ENCODE measurements around the gene AHI1.

AHI1 gene

DNA sequence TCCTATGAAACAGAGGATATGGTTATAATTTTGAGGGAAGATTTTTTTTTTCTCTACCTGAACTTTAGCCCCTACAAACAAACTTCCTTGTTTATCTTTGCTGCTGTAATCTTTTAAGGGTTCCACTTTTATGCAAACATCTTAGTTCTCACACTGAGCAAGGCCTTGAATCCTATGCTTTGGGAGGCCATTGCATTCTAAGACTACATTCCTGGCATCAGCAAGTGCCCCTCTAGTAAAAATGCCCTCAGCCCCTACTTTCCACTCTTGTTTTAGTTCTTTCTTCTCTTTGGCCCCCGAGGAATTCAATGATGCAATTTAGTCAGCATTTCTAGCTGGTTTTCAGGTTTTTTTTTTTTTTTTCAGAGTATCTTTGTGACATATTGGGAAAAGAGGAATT is 8.1 kb upstream of the AHI1 start:
- H2BK5ac ChIP-seq (ENCODE audit: low read depth, low read length, poor library complexity, severe bottlenecking): no peak overlapping the region
- H3K9me3 ChIP-seq (ENCODE audit: control insufficient read depth, low read length): no peaks in the 10 kb centered on the region
- no peak overlapping the region for H2BK12ac ChIP-seq (ENCODE audit: low read length in 2 of 2)
- no peak overlapping the region for H3K4me3 ChIP-seq (ENCODE audit: insufficient read depth in 1 of 2, low read depth in 1 of 2, low read length in 2 of 2)
- no peak overlapping the region for H3K27ac ChIP-seq (ENCODE audit: low read length, poor library complexity, severe bottlenecking)
- H3K9ac ChIP-seq (ENCODE audit: low read length): peak overlapping the region; percentile 58
- H3K4me1 ChIP-seq (ENCODE audit: control insufficient read depth, insufficient read depth, low read depth, low read length): no peaks in the 10 kb centered on the region
- no peak overlapping the region for H3K23ac ChIP-seq (ENCODE audit: low read length in 2 of 2)
- no peak overlapping the region for H3K14ac ChIP-seq (ENCODE audit: low read length in 2 of 2)
- peaks cover 3% of the 10 kb centered on the region for H3K79me1 ChIP-seq (replicated peaks; ENCODE audit: low read length, poor library complexity, severe bottlenecking)
- no peak overlapping the region for H2BK15ac ChIP-seq (ENCODE audit: low read depth, poor library complexity, severe bottlenecking)
- DNase-seq: no peak
- H3K4ac ChIP-seq (ENCODE audit: low read depth in 1 of 2, low read length in 2 of 2): no peak overlapping the region
- H2AFZ ChIP-seq (ENCODE audit: low read depth, low read length): no peak overlapping the region
- H3K18ac ChIP-seq (ENCODE audit: low read depth in 1 of 2, low read length in 2 of 2): no peak overlapping the region
- no peaks in the 10 kb centered on the region for H3K36me3 ChIP-seq (ENCODE audit: control insufficient read depth in 1 of 2, insufficient read depth in 2 of 2, low read depth in 1 of 2, low read length in 2 of 2)
- H3K27me3 ChIP-seq (ENCODE audit: control insufficient read depth in 1 of 2, insufficient read depth in 1 of 2, low read length in 2 of 2): no peaks in the 10 kb centered on the region
- H2AK5ac ChIP-seq (ENCODE audit: low read length, severe bottlenecking): no peak overlapping the region
- H4K8ac ChIP-seq (ENCODE audit: low read length): no peak overlapping the region
- 89% methylated on average over 1 of the region's 1 CpG for WGBS
- peak overlapping the region; percentile 6 for H3K4me2 ChIP-seq (ENCODE audit: low read length, poor library complexity, severe bottlenecking)
- H4K91ac ChIP-seq (ENCODE audit: low read length): no peak overlapping the region
- H2BK120ac ChIP-seq (ENCODE audit: low read depth, low read length): no peak overlapping the region

DNA sequence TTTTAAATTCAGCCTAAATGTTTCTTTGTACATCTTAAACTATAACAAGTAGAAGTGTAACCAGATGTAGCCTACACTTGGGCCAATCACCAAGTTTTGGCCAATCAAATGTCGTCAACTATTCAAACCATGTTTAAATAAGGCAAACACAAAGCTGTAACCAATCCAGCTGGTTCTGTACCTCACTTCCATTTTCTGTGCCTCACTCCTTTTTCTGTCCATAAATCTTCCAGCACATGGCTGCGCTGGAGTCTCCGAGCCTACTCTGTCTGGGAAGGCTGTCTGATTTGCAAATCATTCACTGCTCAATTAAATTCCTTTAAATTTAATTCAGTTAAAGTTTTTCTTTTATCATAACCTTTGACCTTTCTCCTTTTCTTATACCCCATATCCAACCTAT is 7.7 kb upstream of the AHI1 start:
- H3K4ac ChIP-seq (ENCODE audit: low read depth in 1 of 2, low read length in 2 of 2): no peak overlapping the region
- H3K18ac ChIP-seq (ENCODE audit: low read depth in 1 of 2, low read length in 2 of 2): no peak overlapping the region
- H3K36me3 ChIP-seq (ENCODE audit: control insufficient read depth in 1 of 2, insufficient read depth in 2 of 2, low read depth in 1 of 2, low read length in 2 of 2): no peaks in the 10 kb centered on the region
- H3K4me1 ChIP-seq (ENCODE audit: control insufficient read depth, insufficient read depth, low read depth, low read length): no peaks in the 10 kb centered on the region
- no peaks in the 10 kb centered on the region for H3K9me3 ChIP-seq (ENCODE audit: control insufficient read depth, low read length)
- H2BK12ac ChIP-seq (ENCODE audit: low read length in 2 of 2): no peak overlapping the region
- no peak overlapping the region for H3K4me2 ChIP-seq (ENCODE audit: low read length, poor library complexity, severe bottlenecking)
- H4K91ac ChIP-seq (ENCODE audit: low read length): no peak overlapping the region
- H3K27ac ChIP-seq (ENCODE audit: low read length, poor library complexity, severe bottlenecking): no peak overlapping the region
- peaks cover 3% of the 10 kb centered on the region for H3K79me1 ChIP-seq (replicated peaks; ENCODE audit: low read length, poor library complexity, severe bottlenecking)
- H2BK15ac ChIP-seq (ENCODE audit: low read depth, poor library complexity, severe bottlenecking): no peak overlapping the region
- no peak overlapping the region for H2BK5ac ChIP-seq (ENCODE audit: low read depth, low read length, poor library complexity, severe bottlenecking)
- no peak for DNase-seq
- no peaks in the 10 kb centered on the region for H3K27me3 ChIP-seq (ENCODE audit: control insufficient read depth in 1 of 2, insufficient read depth in 1 of 2, low read length in 2 of 2)
- no peak overlapping the region for H3K14ac ChIP-seq (ENCODE audit: low read length in 2 of 2)
- H2AFZ ChIP-seq (ENCODE audit: low read depth, low read length): no peak overlapping the region
- H2BK120ac ChIP-seq (ENCODE audit: low read depth, low read length): no peak overlapping the region
- no peak overlapping the region for H3K4me3 ChIP-seq (ENCODE audit: insufficient read depth in 1 of 2, low read depth in 1 of 2, low read length in 2 of 2)
- H3K9ac ChIP-seq (ENCODE audit: low read length): no peak overlapping the region
- 95% methylated on average over 3 of the region's 3 CpGs for WGBS
- no peak overlapping the region for H4K8ac ChIP-seq (ENCODE audit: low read length)
- no peak overlapping the region for H2AK5ac ChIP-seq (ENCODE audit: low read length, severe bottlenecking)
- no peak overlapping the region for H3K23ac ChIP-seq (ENCODE audit: low read length in 2 of 2)

DNA sequence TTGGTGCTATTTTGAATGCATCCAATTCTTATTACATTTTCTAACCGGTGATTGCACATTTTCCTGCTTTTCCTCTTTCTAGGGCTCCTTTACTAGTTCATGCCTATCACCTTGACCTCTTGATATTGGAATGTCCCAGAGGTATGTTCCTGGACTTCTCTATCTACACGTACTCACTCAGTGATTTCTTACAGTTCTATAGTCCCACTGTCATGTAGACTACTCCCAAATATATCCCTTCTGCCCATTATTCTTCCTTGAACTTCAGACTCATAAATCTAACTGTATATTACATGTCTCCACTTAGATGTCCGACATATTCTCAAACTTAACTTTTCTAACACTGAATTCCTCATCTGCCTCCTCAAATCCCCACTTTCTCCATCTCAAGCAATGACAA is 7.2 kb upstream of the AHI1 start:
- no peak overlapping the region for H2BK12ac ChIP-seq (ENCODE audit: low read length in 2 of 2)
- no peak overlapping the region for H3K4me2 ChIP-seq (ENCODE audit: low read length, poor library complexity, severe bottlenecking)
- H3K79me1 ChIP-seq (replicated peaks; ENCODE audit: low read length, poor library complexity, severe bottlenecking): peaks cover 3% of the 10 kb centered on the region
- H3K14ac ChIP-seq (ENCODE audit: low read length in 2 of 2): no peak overlapping the region
- no peak overlapping the region for H4K91ac ChIP-seq (ENCODE audit: low read length)
- no peak overlapping the region for H2BK15ac ChIP-seq (ENCODE audit: low read depth, poor library complexity, severe bottlenecking)
- H2AFZ ChIP-seq (ENCODE audit: low read depth, low read length): no peak overlapping the region
- H2AK5ac ChIP-seq (ENCODE audit: low read length, severe bottlenecking): no peak overlapping the region
- H3K27ac ChIP-seq (ENCODE audit: low read length, poor library complexity, severe bottlenecking): no peak overlapping the region
- DNase-seq: no peak
- no peak overlapping the region for H2BK120ac ChIP-seq (ENCODE audit: low read depth, low read length)
- H3K23ac ChIP-seq (ENCODE audit: low read length in 2 of 2): no peak overlapping the region
- no peaks in the 10 kb centered on the region for H3K9me3 ChIP-seq (ENCODE audit: control insufficient read depth, low read length)
- no peaks in the 10 kb centered on the region for H3K4me1 ChIP-seq (ENCODE audit: control insufficient read depth, insufficient read depth, low read depth, low read length)
- H3K4ac ChIP-seq (ENCODE audit: low read depth in 1 of 2, low read length in 2 of 2): no peak overlapping the region
- no peak overlapping the region for H4K8ac ChIP-seq (ENCODE audit: low read length)
- H3K36me3 ChIP-seq (ENCODE audit: control insufficient read depth in 1 of 2, insufficient read depth in 2 of 2, low read depth in 1 of 2, low read length in 2 of 2): no peaks in the 10 kb centered on the region
- no peak overlapping the region for H3K4me3 ChIP-seq (ENCODE audit: insufficient read depth in 1 of 2, low read depth in 1 of 2, low read length in 2 of 2)
- WGBS: 83% methylated on average over 3 of the region's 3 CpGs
- H2BK5ac ChIP-seq (ENCODE audit: low read depth, low read length, poor library complexity, severe bottlenecking): no peak overlapping the region
- H3K27me3 ChIP-seq (ENCODE audit: control insufficient read depth in 1 of 2, insufficient read depth in 1 of 2, low read length in 2 of 2): no peaks in the 10 kb centered on the region
- H3K18ac ChIP-seq (ENCODE audit: low read depth in 1 of 2, low read length in 2 of 2): no peak overlapping the region
- no peak overlapping the region for H3K9ac ChIP-seq (ENCODE audit: low read length)

DNA sequence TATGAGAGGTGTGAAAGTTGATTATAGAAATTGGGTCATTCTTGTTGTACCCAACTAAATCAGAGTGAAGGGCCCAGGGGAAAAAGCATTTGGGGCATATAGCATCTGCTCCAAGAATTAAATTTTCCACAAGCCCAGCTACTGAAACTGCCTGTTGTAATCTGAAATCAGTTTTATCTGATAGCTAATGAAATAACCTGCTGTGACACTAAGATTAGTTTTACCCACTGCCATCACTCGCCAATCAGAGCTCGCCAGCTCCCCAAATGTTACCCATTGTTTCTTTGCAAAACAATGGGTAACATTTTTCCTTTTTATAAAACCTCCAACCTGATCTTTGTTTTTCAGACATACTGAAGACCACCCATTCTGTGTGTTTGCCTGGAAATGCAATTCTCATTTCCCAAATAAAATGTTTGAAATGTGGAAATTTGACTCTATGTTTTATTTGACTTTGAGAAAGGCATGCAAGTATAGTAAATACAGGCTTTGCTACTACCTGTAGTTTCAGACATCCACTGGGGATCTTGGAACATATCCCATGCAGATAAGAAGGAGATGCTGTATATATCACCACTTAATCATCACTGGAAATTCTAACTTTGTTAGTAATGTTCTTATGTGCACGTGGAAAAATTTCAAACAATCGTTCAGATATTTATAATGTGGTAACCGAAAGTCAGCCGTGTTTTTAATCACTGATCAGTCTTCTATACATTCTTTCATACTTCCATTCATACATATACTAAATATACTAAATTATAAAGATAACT is 6.3 kb upstream of the AHI1 start:
- H2BK12ac ChIP-seq (ENCODE audit: low read length in 2 of 2): no peak overlapping the region
- peaks cover 5% of the 10 kb centered on the region for H3K79me1 ChIP-seq (replicated peaks; ENCODE audit: low read length, poor library complexity, severe bottlenecking)
- no peak for DNase-seq
- no peak overlapping the region for H2BK120ac ChIP-seq (ENCODE audit: low read depth, low read length)
- H3K9me3 ChIP-seq (ENCODE audit: control insufficient read depth, low read length): no peaks in the 10 kb centered on the region
- no peak overlapping the region for H4K8ac ChIP-seq (ENCODE audit: low read length)
- WGBS: 100% methylated on average over 2 of the region's 6 CpGs
- no peaks in the 10 kb centered on the region for H3K36me3 ChIP-seq (ENCODE audit: control insufficient read depth in 1 of 2, insufficient read depth in 2 of 2, low read depth in 1 of 2, low read length in 2 of 2)
- no peak overlapping the region for H2BK5ac ChIP-seq (ENCODE audit: low read depth, low read length, poor library complexity, severe bottlenecking)
- no peak overlapping the region for H3K27ac ChIP-seq (ENCODE audit: low read length, poor library complexity, severe bottlenecking)
- H3K9ac ChIP-seq (ENCODE audit: low read length): no peak overlapping the region
- H3K23ac ChIP-seq (ENCODE audit: low read length in 2 of 2): no peak overlapping the region
- H3K4me3 ChIP-seq (ENCODE audit: insufficient read depth in 1 of 2, low read depth in 1 of 2, low read length in 2 of 2): no peak overlapping the region
- H3K4ac ChIP-seq (ENCODE audit: low read depth in 1 of 2, low read length in 2 of 2): no peak overlapping the region
- H2AK5ac ChIP-seq (ENCODE audit: low read length, severe bottlenecking): no peak overlapping the region
- no peak overlapping the region for H3K14ac ChIP-seq (ENCODE audit: low read length in 2 of 2)
- H3K27me3 ChIP-seq (ENCODE audit: control insufficient read depth in 1 of 2, insufficient read depth in 1 of 2, low read length in 2 of 2): no peaks in the 10 kb centered on the region
- H4K91ac ChIP-seq (ENCODE audit: low read length): no peak overlapping the region
- H3K18ac ChIP-seq (ENCODE audit: low read depth in 1 of 2, low read length in 2 of 2): no peak overlapping the region
- H2AFZ ChIP-seq (ENCODE audit: low read depth, low read length): no peak overlapping the region
- no peak overlapping the region for H3K4me2 ChIP-seq (ENCODE audit: low read length, poor library complexity, severe bottlenecking)
- no peaks in the 10 kb centered on the region for H3K4me1 ChIP-seq (ENCODE audit: control insufficient read depth, insufficient read depth, low read depth, low read length)
- no peak overlapping the region for H2BK15ac ChIP-seq (ENCODE audit: low read depth, poor library complexity, severe bottlenecking)

Data from mesenchymal stem cell (in vitro differentiated cells and primary cell).